Keratinocyte (primary cell): ENCODE results near the gene ERGIC1. TPM values are rescaled to one million over a fixed set of nuclear protein-coding genes. Genes with fewer than 3 reads are reported as not detected.

ENCODE experiments used
- DNase-seq: peaks from one replicate; pipeline ENCODE4 v3.0.0-alpha.2; 2011; ENCODE audit warnings: low read depth, missing footprints, low spot score
- FAIRE-seq: peaks from 2 replicates; lab custom pipeline; 2011; peaks lifted over from hg19 to GRCh38; lab: Jason Lieb, UNC
- H2AFZ ChIP-seq: 2 replicates; pipeline ENCODE4 v1.6.0; 2012; ENCODE audit warnings: low read length, control low read depth, inconsistent platforms; ENCODE audit not compliant: control insufficient read depth
- H3K27ac ChIP-seq: 2 replicates; pipeline ENCODE4 v1.5.1; 2011; ENCODE audit warnings: low read length; ENCODE audit not compliant: control insufficient read depth, insufficient read depth
- H3K27me3 ChIP-seq: 3 replicates; pipeline ENCODE4 v1.6.0; 2011; ENCODE audit warnings: low read length; ENCODE audit not compliant: control insufficient read depth, insufficient read depth; ENCODE audit errors: extremely low read depth
- H3K36me3 ChIP-seq, 2 experiments: 2 replicates in 1 of 2; 3 replicates in 1 of 2; pipeline ENCODE4 v1.5.1; 2011; ENCODE audit warnings: low read length in 2 of 2, mild to moderate bottlenecking in 1 of 2; ENCODE audit not compliant: control insufficient read depth in 2 of 2, insufficient read depth in 2 of 2; ENCODE audit errors: extremely low read depth in 1 of 2
- H3K4me1 ChIP-seq: 3 replicates; pipeline ENCODE4 v1.5.1; 2011; ENCODE audit warnings: low read length; ENCODE audit not compliant: control insufficient read depth, insufficient read depth; ENCODE audit errors: extremely low read depth
- H3K4me2 ChIP-seq: 3 replicates; pipeline ENCODE4 v1.6.0; 2011; ENCODE audit warnings: low read depth, low read length; ENCODE audit not compliant: control insufficient read depth, insufficient read depth; ENCODE audit errors: extremely low read depth
- H3K4me3 ChIP-seq, 3 experiments: fragments of 200-600 bp in 1 of 3; sonication (generic) in 1 of 3; 2 replicates in 2 of 3; 3 replicates in 1 of 3; pipeline ENCODE4 v1.5.1; 2011 to 2016; ENCODE audit warnings: low read length in 3 of 3, mild to moderate bottlenecking in 3 of 3, control low read depth in 2 of 3, inconsistent platforms in 1 of 3, low read depth in 1 of 3, mixed read lengths in 1 of 3, mixed run types in 1 of 3, moderate library complexity in 1 of 3; ENCODE audit not compliant: control insufficient read depth in 2 of 3, insufficient read depth in 2 of 3; ENCODE audit errors: extremely low read depth in 1 of 3
- H3K79me2 ChIP-seq: 2 replicates; pipeline ENCODE4 v1.6.0; 2012; ENCODE audit warnings: low read length; ENCODE audit not compliant: control insufficient read depth, insufficient read depth
- H3K9ac ChIP-seq: 3 replicates; pipeline ENCODE4 v1.6.0; 2011; ENCODE audit warnings: low read length; ENCODE audit not compliant: control insufficient read depth, insufficient read depth; ENCODE audit errors: extremely low read depth
- H3K9me1 ChIP-seq: 3 replicates; pipeline ENCODE4 v1.6.0; 2011; ENCODE audit warnings: low read length; ENCODE audit not compliant: control insufficient read depth, insufficient read depth; ENCODE audit errors: extremely low read depth
- H3K9me3 ChIP-seq: 2 replicates; pipeline ENCODE4 v1.5.1; 2012; ENCODE audit warnings: low read depth, low read length; ENCODE audit not compliant: control insufficient read depth
- H4K20me1 ChIP-seq: 3 replicates; pipeline ENCODE4 v1.6.0; 2011; ENCODE audit warnings: low read length; ENCODE audit not compliant: control insufficient read depth, insufficient read depth; ENCODE audit errors: extremely low read depth
- EZH2 ChIP-seq: IDR thresholded peaks from one replicate; pipeline ENCODE4 v1.6.1; 2012; ENCODE audit warnings: inconsistent platforms, mild to moderate bottlenecking, low read length, moderate library complexity
- dilution Hi-C: fragments of 300-500 bp; cut with MboI; formaldehyde crosslinking; loops from one replicate; pipeline ENCODE4 v1.7.0; 2020; ENCODE audit warnings: low sequenced_read_pairs; ENCODE audit not compliant: extremely low pct_ligation_motif_present
- polyA plus RNA-seq, 5 experiments: library from polyadenylated mRNA; depleted of rRNA in 3 of 5; stranded (reverse) in 3 of 5; stranded (forward) in 1 of 5; unstranded in 1 of 5; fragments of >200 nt; gene quantifications; 1 replicate in 1 of 5; 2 replicates in 3 of 5; 3 replicates in 1 of 5; pipeline versions ENCODE4 v1.2.1 to v1.2.3, GENCODE V29; 2011 to 2012; ENCODE audit warnings: missing spikeins in 2 of 5, low read depth in 1 of 5, low replicate concordance in 1 of 5
- TF ChIP-seq, protein P1 (sequence below), 3 experiments: IDR thresholded peaks in 1 of 3; conservative IDR thresholded peaks in 1 of 3; optimal IDR thresholded peaks in 1 of 3; 2 replicates in 2 of 3; 3 replicates in 1 of 3; pipeline versions ENCODE3 to v1.5.1; 2011; ENCODE audit warnings: low read length in 3 of 3, mild to moderate bottlenecking in 3 of 3, moderate library complexity in 2 of 3, control low read depth in 1 of 3, inconsistent platforms in 1 of 3; ENCODE audit not compliant: insufficient read depth in 2 of 3; ENCODE audit errors: extremely low read depth in 1 of 3

Gene ERGIC1
- polyA plus RNA-seq, 1 donor (not counting 4 experiments of a cell fraction or from before 2014, with no cell fraction given): 93.4 TPM

DNA sequence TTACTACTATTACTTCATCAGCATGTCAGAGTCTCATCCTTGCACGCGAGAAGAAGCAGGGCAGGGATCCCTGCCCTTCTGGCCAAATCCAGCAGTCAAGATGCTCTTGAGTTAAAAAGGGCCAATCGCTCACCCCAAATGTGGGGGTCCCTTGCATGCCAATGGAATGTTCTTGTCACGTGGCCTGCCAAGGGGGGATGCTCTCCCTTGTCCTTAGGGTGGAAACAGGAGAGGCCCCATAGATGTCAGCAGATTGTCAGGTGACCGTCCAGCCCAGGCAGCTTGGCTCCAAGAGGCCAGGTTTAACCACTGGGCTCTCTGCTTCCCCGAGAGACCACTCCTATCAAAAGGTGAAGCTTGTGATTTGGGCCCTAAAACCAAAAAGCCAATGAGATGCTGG is 37.7 kb upstream of the ERGIC1 start:
- H3K9me1 ChIP-seq: no peaks in the 10 kb centered on the region
- FAIRE-seq (no peak), DNase-seq (no peak)
- dilution Hi-C loops: no loop called here
- no peak overlapping the region for H2AFZ ChIP-seq
- H3K27ac ChIP-seq: no peak overlapping the region
- no peaks in the 10 kb centered on the region for H3K36me3 ChIP-seq
- no peak overlapping the region for H3K4me2 ChIP-seq
- H3K79me2 ChIP-seq: no peaks in the 10 kb centered on the region
- H3K27me3 ChIP-seq: no peaks in the 10 kb centered on the region
- no peak for TF ChIP-seq EZH2
- TF ChIP-seq, protein P1, sequence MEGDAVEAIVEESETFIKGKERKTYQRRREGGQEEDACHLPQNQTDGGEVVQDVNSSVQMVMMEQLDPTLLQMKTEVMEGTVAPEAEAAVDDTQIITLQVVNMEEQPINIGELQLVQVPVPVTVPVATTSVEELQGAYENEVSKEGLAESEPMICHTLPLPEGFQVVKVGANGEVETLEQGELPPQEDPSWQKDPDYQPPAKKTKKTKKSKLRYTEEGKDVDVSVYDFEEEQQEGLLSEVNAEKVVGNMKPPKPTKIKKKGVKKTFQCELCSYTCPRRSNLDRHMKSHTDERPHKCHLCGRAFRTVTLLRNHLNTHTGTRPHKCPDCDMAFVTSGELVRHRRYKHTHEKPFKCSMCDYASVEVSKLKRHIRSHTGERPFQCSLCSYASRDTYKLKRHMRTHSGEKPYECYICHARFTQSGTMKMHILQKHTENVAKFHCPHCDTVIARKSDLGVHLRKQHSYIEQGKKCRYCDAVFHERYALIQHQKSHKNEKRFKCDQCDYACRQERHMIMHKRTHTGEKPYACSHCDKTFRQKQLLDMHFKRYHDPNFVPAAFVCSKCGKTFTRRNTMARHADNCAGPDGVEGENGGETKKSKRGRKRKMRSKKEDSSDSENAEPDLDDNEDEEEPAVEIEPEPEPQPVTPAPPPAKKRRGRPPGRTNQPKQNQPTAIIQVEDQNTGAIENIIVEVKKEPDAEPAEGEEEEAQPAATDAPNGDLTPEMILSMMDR (optimal IDR thresholded peaks at IDR 0.05 in 1 of 3, IDR thresholded peaks at IDR 0.05 in 1 of 3, conservative IDR thresholded peaks at IDR 0.05 in 1 of 3; ENCODE audit: extremely low read depth in 1 of 3, insufficient read depth in 2 of 3, low read length in 3 of 3): no peak
- H4K20me1 ChIP-seq: no peaks in the 10 kb centered on the region
- no peaks in the 10 kb centered on the region for H3K9me3 ChIP-seq
- no peak overlapping the region for H3K9ac ChIP-seq
- H3K4me3 ChIP-seq: no peak overlapping the region
- peaks cover 35% of the 10 kb centered on the region for H3K4me1 ChIP-seq

DNA sequence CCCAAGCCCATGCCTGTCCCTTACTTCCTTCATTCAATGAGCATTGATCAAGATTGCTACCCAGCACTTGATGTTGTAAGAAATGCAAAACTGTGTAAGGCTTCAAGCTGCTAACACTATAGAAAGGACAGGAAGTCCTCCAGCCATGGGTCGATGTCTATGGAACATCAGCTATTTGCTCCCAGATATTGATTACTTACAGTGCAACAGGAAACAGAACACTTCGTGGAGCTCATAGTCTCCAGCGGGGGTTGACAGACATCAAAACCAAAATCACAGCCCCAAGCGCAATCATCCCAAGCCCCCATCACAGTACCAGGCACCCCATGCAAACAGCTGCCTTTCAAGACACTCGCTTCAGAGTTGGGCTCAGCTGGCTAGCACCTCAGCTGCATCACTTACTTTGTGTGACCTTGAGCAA is 36.3 kb upstream of the ERGIC1 start:
- peaks cover 48% of the 10 kb centered on the region for H3K4me1 ChIP-seq
- DNase-seq (no peak), FAIRE-seq (no peak)
- no peaks in the 10 kb centered on the region for H3K79me2 ChIP-seq
- H3K4me3 ChIP-seq: no peak overlapping the region
- TF ChIP-seq, protein P1 (optimal IDR thresholded peaks at IDR 0.05 in 1 of 3, IDR thresholded peaks at IDR 0.05 in 1 of 3, conservative IDR thresholded peaks at IDR 0.05 in 1 of 3; ENCODE audit: extremely low read depth in 1 of 3, insufficient read depth in 2 of 3, low read length in 3 of 3): no peak
- TF ChIP-seq EZH2: no peak
- no peaks in the 10 kb centered on the region for H3K27me3 ChIP-seq
- no peaks in the 10 kb centered on the region for H3K36me3 ChIP-seq
- H3K27ac ChIP-seq: peak overlapping the region; percentile 49
- no peak overlapping the region for H3K9ac ChIP-seq
- no peaks in the 10 kb centered on the region for H3K9me3 ChIP-seq
- no peak overlapping the region for H2AFZ ChIP-seq
- peak overlapping the region; percentile 28 for H3K4me2 ChIP-seq
- no peaks in the 10 kb centered on the region for H4K20me1 ChIP-seq
- H3K9me1 ChIP-seq: no peaks in the 10 kb centered on the region
- dilution Hi-C loops: no loop called here
